PC-3 (cell line): ENCODE measurements around the gene CAP2. TPM values are rescaled to one million over a fixed set of nuclear protein-coding genes. Genes with fewer than 3 reads are reported as not detected.

ENCODE experiments used
- ATAC-seq: fragments of 200-7000 bp; cut with Tn5 transposase; 2 replicates; pipeline ENCODE4 v1.9.1; 2020; ENCODE audit warnings: mild to moderate bottlenecking, moderate library complexity
- BruUV-seq: library from RNA; stranded (reverse); fragments of 400-500 nt; replicated peaks from 2 replicates; lab custom pipeline; 2021; lab: Mats Ljungman, UMichigan
- CTCF ChIA-PET: fragments of 300-600 bp; sonication (Branson Sonifier 250); formaldehyde crosslinking; loops from one replicate; lab custom pipeline; 2022; ENCODE audit warnings: antibody characterized with exemption; lab: Charles Lee
- POLR2A ChIA-PET: fragments of 300-600 bp; sonication (Branson Sonifier 250); formaldehyde crosslinking; loops from one replicate; lab custom pipeline; 2022; ENCODE audit warnings: antibody characterized with exemption; ENCODE audit not compliant: unreplicated experiment; lab: Charles Lee
- DNase-seq: peaks from one replicate; pipeline ENCODE4 v3.0.0-alpha.2; 2015
- H2AFZ ChIP-seq: fragments of 300-600 bp; sonication (generic); 2 replicates; pipeline ENCODE4 v1.6.0; 2016; ENCODE audit warnings: antibody characterized with exemption, low read length
- H3F3A ChIP-seq: fragments of 300-600 bp; sonication (generic); one replicate; pipeline ENCODE4 v1.6.0; 2017; ENCODE audit warnings: antibody characterized with exemption, low read length, control low read depth, mild to moderate bottlenecking; ENCODE audit not compliant: unreplicated experiment
- H3K27ac ChIP-seq: fragments of 300-600 bp; sonication (generic); 2 replicates; pipeline ENCODE4 v1.5.1; 2016; ENCODE audit warnings: mild to moderate bottlenecking, low read length
- H3K27me3 ChIP-seq: fragments of 300-600 bp; sonication (generic); 2 replicates; pipeline ENCODE4 v1.6.1; 2016; ENCODE audit warnings: low read length, mixed read lengths
- H3K36me3 ChIP-seq: fragments of 300-600 bp; sonication (generic); 2 replicates; pipeline ENCODE4 v1.6.1; 2016; ENCODE audit warnings: low read depth, mixed run types, low read length, mixed read lengths
- H3K4me1 ChIP-seq: fragments of 300-600 bp; sonication (generic); 2 replicates; pipeline ENCODE4 v1.5.1; 2016; ENCODE audit warnings: low read length; ENCODE audit not compliant: insufficient read depth
- H3K4me2 ChIP-seq: fragments of 300-600 bp; sonication (generic); 2 replicates; pipeline ENCODE4 v1.6.0; 2016; ENCODE audit warnings: low read length
- H3K4me3 ChIP-seq: fragments of 300-600 bp; sonication (generic); 2 replicates; pipeline ENCODE4 v1.5.1; 2016; ENCODE audit warnings: mild to moderate bottlenecking, low read length, mixed read lengths
- H3K79me2 ChIP-seq: fragments of 300-600 bp; sonication (generic); 2 replicates; pipeline ENCODE4 v1.6.1; 2017; ENCODE audit warnings: low read length, mixed read lengths
- H3K9ac ChIP-seq: fragments of 300-600 bp; sonication (generic); 2 replicates; pipeline ENCODE4 v1.6.0; 2016; ENCODE audit warnings: mild to moderate bottlenecking, low read length
- H3K9me2 ChIP-seq: fragments of 300-600 bp; sonication (generic); replicated peaks from 2 replicates; pipeline ENCODE4 v1.6.1; 2016; ENCODE audit warnings: mixed run types, low read length, mixed read lengths
- H3K9me3 ChIP-seq: fragments of 300-600 bp; sonication (generic); 2 replicates; pipeline ENCODE4 v1.6.1; 2016; ENCODE audit warnings: low read length, mixed read lengths
- H4K20me1 ChIP-seq: fragments of 300-600 bp; sonication (generic); 2 replicates; pipeline ENCODE4 v1.6.1; 2016; ENCODE audit warnings: low read length, mixed read lengths
- CTCF ChIP-seq: fragments of 300-600 bp; sonication (generic); conservative IDR thresholded peaks from 2 replicates; pipeline ENCODE4 v1.5.1; 2017; ENCODE audit warnings: antibody characterized with exemption, low read depth, mild to moderate bottlenecking, low read length
- EZH2 ChIP-seq: fragments of 300-600 bp; sonication (generic); IDR thresholded peaks from one replicate; pipeline ENCODE4 v1.6.1; 2017; ENCODE audit warnings: antibody characterized with exemption, mild to moderate bottlenecking, low read length; ENCODE audit not compliant: unreplicated experiment
- EZH2phosphoT487 ChIP-seq: fragments of 300-600 bp; sonication (generic); IDR thresholded peaks from 2 replicates; pipeline ENCODE4 v1.6.1; 2018; ENCODE audit warnings: mild to moderate bottlenecking, antibody characterized with exemption, low read length, borderline replicate concordance
- intact Hi-C: fragments of 100-400 bp; cut with micrococcal nuclease; formaldehyde crosslinking; loops from 2 replicates; pipeline ENCODE4 v1.9.0; 2023
- total RNA-seq: library from RNA; depleted of rRNA; stranded (reverse); fragments of >200 nt; gene quantifications from 2 replicates; pipeline ENCODE4 v1.2.3, GENCODE V29; 2014

CAP2 gene
- total RNA-seq, 1 experiment from 2014 or later = 8.2 TPM

- no peak overlapping the region for H3K4me2 ChIP-seq
- no peak overlapping the region for H2AFZ ChIP-seq
- no peak for TF ChIP-seq EZH2phosphoT487
- TF ChIP-seq CTCF = no peak
- no peak for TF ChIP-seq EZH2
- H3K4me1 ChIP-seq = peaks cover 26% of the 10 kb centered on the region
- no peaks in the 10 kb centered on the region for H3K27me3 ChIP-seq
- ATAC-seq (no peak), DNase-seq (no peak)
- peaks cover 6% of the 10 kb centered on the region; the same call in 1 of the 2 replicates for H3K36me3 ChIP-seq
- no peaks in the 10 kb centered on the region for H3K9me2 ChIP-seq
- H3K79me2 ChIP-seq = peaks cover 31% of the 10 kb centered on the region
- intact Hi-C loops = no loop called here
- BruUV-seq = no TSS peak
- no peaks in the 10 kb centered on the region for H4K20me1 ChIP-seq
- H3K4me3 ChIP-seq = no peak overlapping the region
- ChIA-PET CTCF (no interaction called here), POLR2A (no interaction called here)
- no peaks in the 10 kb centered on the region for H3F3A ChIP-seq
- H3K9ac ChIP-seq = no peak overlapping the region
- H3K27ac ChIP-seq = no peak overlapping the region
- H3K9me3 ChIP-seq = no peaks in the 10 kb centered on the region
These were observed 1.4 kb upstream of the CAP2 start for GRCh38 chr6:17391976-17392375.

GRCh38 chr6:17393892-17394631 lies 667 bp downstream of the CAP2 start:
- Histone ChIP-seq H3F3A (no peaks in the 10 kb centered on the region), H3K4me2 (peak overlapping the region; percentile 88), H3K4me3 (peak overlapping the region; percentile 92), H4K20me1 (no peaks in the 10 kb centered on the region), H3K9me2 (no peaks in the 10 kb centered on the region), H3K27ac (peak overlapping the region; percentile 56), H3K36me3 (peaks cover 6% of the 10 kb centered on the region; the same call in 1 of the 2 replicates), H3K9me3 (no peaks in the 10 kb centered on the region), H3K9ac (peak overlapping the region; percentile 62), H3K4me1 (peaks cover 35% of the 10 kb centered on the region), H3K27me3 (no peaks in the 10 kb centered on the region), H3K79me2 (peaks cover 49% of the 10 kb centered on the region), H2AFZ (peak overlapping the region; percentile 81)
- TF ChIP-seq EZH2phosphoT487 = no peak
- no peak for TF ChIP-seq EZH2
- no peak for TF ChIP-seq CTCF
- DNase-seq (peak; percentile 89), ATAC-seq (peak; percentile 73)
- CTCF ChIA-PET = interaction anchor here (0.6 kb wide), 2 partner anchors 72 to 1394 kb away, joined by 3 to 7 read pairs; no protein-coding TSS in a partner anchor
- intact Hi-C loops = loop anchor here (1.0 kb wide), 1 partner anchor 186 kb away; no protein-coding TSS in a partner anchor
- POLR2A ChIA-PET = interaction anchor here (0.6 kb wide), 1 partner anchor 185 kb away, joined by 3 read pairs; no protein-coding TSS in a partner anchor
- BruUV-seq = no TSS peak

- Histone ChIP-seq H3K27ac (peak overlapping the region; percentile 56; the same call in 1 of the 2 replicates), H3K4me1 (peaks cover 28% of the 10 kb centered on the region), H2AFZ (peak overlapping the region; percentile 81; the same call in 1 of the 2 replicates), H3K9me2 (no peaks in the 10 kb centered on the region), H4K20me1 (no peaks in the 10 kb centered on the region), H3K36me3 (peaks cover 6% of the 10 kb centered on the region; the same call in 1 of the 2 replicates), H3F3A (no peaks in the 10 kb centered on the region), H3K4me2 (peak overlapping the region; percentile 88), H3K9ac (peak overlapping the region; percentile 62; the same call in 1 of the 2 replicates), H3K79me2 (peaks cover 58% of the 10 kb centered on the region), H3K4me3 (peak overlapping the region; percentile 92), H3K27me3 (no peaks in the 10 kb centered on the region), H3K9me3 (no peaks in the 10 kb centered on the region)
- POLR2A ChIA-PET = no interaction called here
- CTCF ChIA-PET = no interaction called here
- no TSS peak for BruUV-seq
- DNase-seq (peak; percentile 14), ATAC-seq (no peak)
- TF ChIP-seq EZH2phosphoT487 = no peak
- TF ChIP-seq CTCF = no peak
- TF ChIP-seq EZH2 = no peak
- intact Hi-C loops = no loop called here
These were observed 1.7 kb downstream of the CAP2 start for GRCh38 chr6:17395112-17395511.
